K562 (cell line): Measurements from ENCODE around the gene NECTIN1. TPM values are rescaled to one million over a fixed set of nuclear protein-coding genes. Genes with fewer than 3 reads are reported as not detected.

Source experiments
- ATAC-seq: fragments of 200-7000 bp; cut with Tn5 transposase; 3 replicates; pipeline ENCODE4 v1.9.1; 2020; ENCODE audit warnings: moderate library complexity
- BruUV-seq: library from RNA; stranded (reverse); fragments of 400-500 nt; replicated peaks from 2 replicates; lab custom pipeline; 2021; lab: Mats Ljungman, UMichigan
- CTCF ChIA-PET: fragments of 300-600 bp; formaldehyde crosslinking; extraction: SDS; loops from one replicate; lab custom pipeline; 2021; ENCODE audit warnings: low intra/inter-chr PET ratio; lab: Yijun Ruan, JAX
- POLR2A ChIA-PET: fragments of 300-600, 350-650 bp; sonication (Branson Sonifier 250); formaldehyde crosslinking; extraction: SDS; loops from one replicate; lab custom pipeline; 2021; ENCODE audit warnings: antibody characterized with exemption, inconsistent platforms; lab: Yijun Ruan, JAX
- DNase-seq, 4 experiments: peaks; one replicate each; pipeline versions ENCODE4 v3.0.0 to v3.0.0-alpha.2; 2011 to 2018; ENCODE audit warnings: low spot score in 3 of 4, mixed read lengths in 3 of 4; ENCODE audit errors: extremely low read depth in 1 of 4
- FAIRE-seq: peaks from 2 replicates; lab custom pipeline; 2011; peaks lifted over from hg19 to GRCh38; lab: Jason Lieb, UNC
- H2AFZ ChIP-seq: 2 replicates; pipeline ENCODE4 v1.6.0; 2011; ENCODE audit warnings: low read depth, low read length, control low read depth, inconsistent platforms
- H3K27ac ChIP-seq: fragments of 200-600 bp; 3 replicates; pipeline ENCODE4 v1.8.0; 2011; ENCODE audit warnings: low read depth, mild to moderate bottlenecking, control low read depth, inconsistent platforms, low read length, moderate library complexity, mixed read lengths; ENCODE audit errors: extremely low read depth
- H3K27me3 ChIP-seq, 2 experiments: fragments of 300-600 bp in 1 of 2; 2 replicates in 1 of 2; 3 replicates in 1 of 2; pipeline versions ENCODE4 v1.6.0 to v1.8.0; 2011; ENCODE audit warnings: inconsistent platforms in 2 of 2, low read length in 2 of 2, mild to moderate bottlenecking in 1 of 2, mixed read lengths in 1 of 2, moderate library complexity in 1 of 2; ENCODE audit not compliant: control insufficient read depth in 2 of 2, insufficient read depth in 2 of 2
- H3K36me3 ChIP-seq: fragments of 300-600 bp; 3 replicates; pipeline ENCODE4 v1.8.0; 2011; ENCODE audit warnings: mild to moderate bottlenecking, low read length, inconsistent platforms; ENCODE audit not compliant: control insufficient read depth, insufficient read depth
- H3K4me1 ChIP-seq, 2 experiments: fragments of 200-600 bp in 1 of 2; replicated peaks in 1 of 2; 2 replicates in 1 of 2; 3 replicates in 1 of 2; pipeline versions ENCODE4 v1.5.1 to v1.8.0; 2011; ENCODE audit warnings: inconsistent platforms in 2 of 2, low read length in 2 of 2, mild to moderate bottlenecking in 1 of 2, mixed read lengths in 1 of 2, moderate library complexity in 1 of 2; ENCODE audit not compliant: control insufficient read depth in 2 of 2, insufficient read depth in 2 of 2
- H3K4me2 ChIP-seq: 2 replicates; pipeline ENCODE4 v1.6.1; 2011; ENCODE audit warnings: low read length, control low read depth, inconsistent platforms, mixed read lengths; ENCODE audit not compliant: insufficient read depth
- H3K4me3 ChIP-seq: fragments of 200-600 bp; sonication (generic), shearing (Covaris generic); 2 replicates; pipeline ENCODE4 v1.5.1; 2016; ENCODE audit warnings: control low read depth, inconsistent platforms
- H3K79me2 ChIP-seq: fragments of 200-600 bp; 3 replicates; pipeline ENCODE4 v1.8.0; 2011; ENCODE audit warnings: low read length, inconsistent platforms; ENCODE audit not compliant: control insufficient read depth, insufficient read depth
- H3K9ac ChIP-seq, 2 experiments: 2 replicates each; pipeline versions ENCODE4 v1.6.0 to v1.6.1; 2011; ENCODE audit warnings: low read depth in 2 of 2, low read length in 2 of 2, control low read depth in 1 of 2, inconsistent platforms in 1 of 2, mild to moderate bottlenecking in 1 of 2, mixed read lengths in 1 of 2; ENCODE audit not compliant: insufficient read depth in 1 of 2
- H3K9me1 ChIP-seq: one replicate; pipeline ENCODE4 v1.6.0; 2011; ENCODE audit warnings: inconsistent platforms, mild to moderate bottlenecking, low read length, moderate library complexity; ENCODE audit not compliant: control insufficient read depth, insufficient read depth
- H3K9me3 ChIP-seq: replicated peaks from 2 replicates; pipeline ENCODE4 v1.5.1; 2011; ENCODE audit warnings: low read depth, low read length, inconsistent platforms; ENCODE audit not compliant: control insufficient read depth, insufficient read depth
- H4K20me1 ChIP-seq: replicated peaks from 2 replicates; pipeline ENCODE4 v1.6.1; 2011; ENCODE audit warnings: low read length, inconsistent platforms, mixed read lengths; ENCODE audit not compliant: control insufficient read depth, insufficient read depth
- FOXA1 ChIP-seq: fragments of 450-650 bp; IDR thresholded peaks from 2 replicates; pipeline ENCODE4 v1.6.1; 2016; ENCODE audit warnings: mild to moderate bottlenecking, borderline replicate concordance
- FUS ChIP-seq: fragments of 200-400 bp; formaldehyde crosslinking; optimal IDR thresholded peaks from 2 replicates; pipeline ENCODE3; 2017; ENCODE audit warnings: low read depth, low read length
- HOXB6 ChIP-seq: fragments of 250-450 bp; sonication (Bioruptor Pico); IDR thresholded peaks from 2 replicates; pipeline ENCODE4 v1.5.1; 2022; ENCODE audit warnings: mild to moderate bottlenecking, borderline replicate concordance
- LARP7 ChIP-seq: fragments of 450-650 bp; IDR thresholded peaks from 2 replicates; pipeline ENCODE4 v1.6.1; 2016
- MCM5 ChIP-seq: fragments of 450-650 bp; IDR thresholded peaks from 2 replicates; pipeline ENCODE4 v1.6.1; 2016; ENCODE audit warnings: low read depth
- NR2F6 ChIP-seq: fragments of 450-650 bp; formaldehyde crosslinking; IDR thresholded peaks from 2 replicates; pipeline ENCODE4 v1.4.0; 2020; ENCODE audit warnings: mild to moderate bottlenecking
- OTX1 ChIP-seq: fragments of 450-650 bp; formaldehyde crosslinking; IDR thresholded peaks from 2 replicates; pipeline ENCODE4 v1.4.0; 2022; ENCODE audit warnings: mild to moderate bottlenecking
- RUNX1 ChIP-seq: sonication (generic); IDR thresholded peaks from 2 replicates; pipeline ENCODE4 v1.6.1; 2016; ENCODE audit warnings: antibody characterized with exemption, low read depth
- SIN3B ChIP-seq: fragments of 450-650 bp; IDR thresholded peaks from 2 replicates; pipeline ENCODE4 v1.6.1; 2017; ENCODE audit warnings: low read depth, mild to moderate bottlenecking, moderate library complexity
- SMARCA4 ChIP-seq: fragments of 450-650 bp; IDR thresholded peaks from 2 replicates; pipeline ENCODE4 v1.6.1; 2016
- SNIP1 ChIP-seq: fragments of 450-650 bp; IDR thresholded peaks from 2 replicates; pipeline ENCODE4 v1.7.1; 2017; ENCODE audit warnings: low read depth, mild to moderate bottlenecking
- SRSF3 ChIP-seq: fragments of 200-400 bp; formaldehyde crosslinking; IDR thresholded peaks from 2 replicates; pipeline ENCODE4 v1.6.1; 2016; ENCODE audit warnings: mild to moderate bottlenecking, low read length, moderate library complexity; ENCODE audit not compliant: insufficient read depth
- TAL1 ChIP-seq: fragments of 450-650 bp; IDR thresholded peaks from 2 replicates; pipeline ENCODE4 v1.6.1; 2016; ENCODE audit warnings: mild to moderate bottlenecking
- TRIM28 ChIP-seq: fragments of 450-650 bp; IDR thresholded peaks from 2 replicates; pipeline ENCODE4 v1.6.1; 2017
- ZBTB8A ChIP-seq: fragments of 450-650 bp; IDR thresholded peaks from 2 replicates; pipeline ENCODE4 v1.6.1; 2018; ENCODE audit warnings: mild to moderate bottlenecking, moderate library complexity; ENCODE audit not compliant: partially characterized antibody
- ZNF57 ChIP-seq: fragments of 450-650 bp; formaldehyde crosslinking; IDR thresholded peaks from 2 replicates; pipeline ENCODE4 v1.4.0; 2020; ENCODE audit warnings: mild to moderate bottlenecking, moderate library complexity
- WGBS: fragments of 100-300 bp; shearing (Covaris generic); methylation state at CpG from one replicate; pipeline ENCODE4 v1.1.6; 2016; ENCODE audit warnings: low coverage, mixed read lengths; ENCODE audit not compliant: insufficient coverage; ENCODE audit errors: missing lambda C conversion rate; 5-methylcytosine and 5-hydroxymethylcytosine counted together
- in situ Hi-C: fragments of 300-500 bp; cut with MboI; formaldehyde crosslinking; loops from 4 replicates; pipeline ENCODE4 v1.15.0; 2018; ENCODE audit warnings: inconsistent platforms, mixed read lengths
- intact Hi-C: fragments of 100-400 bp; cut with micrococcal nuclease; formaldehyde crosslinking; loops from 2 replicates; pipeline ENCODE4 v1.14.2; 2022
- polyA plus RNA-seq, 8 experiments: library from polyadenylated mRNA; depleted of rRNA in 4 of 8; stranded (reverse) in 5 of 8; unstranded in 3 of 8; fragments of >200 nt; fragmentation: Nextera tagmentation in 2 of 8; fragmentation: Illumina TruSeq in 1 of 8; extraction: Ambion mirVana in 2 of 8; extraction: Trizol in 1 of 8; gene quantifications; 2 replicates each; pipeline versions ENCODE4 v1.2.1 to v1.2.3, GENCODE V29; 2011 to 2014; ENCODE audit warnings: inconsistent platforms in 1 of 8, missing spikeins in 1 of 8
- total RNA-seq, 7 experiments: library from RNA; depleted of rRNA in 6 of 7; stranded (reverse); fragments of >200 nt in 6 of 7; fragmentation: Illumina TruSeq in 2 of 7; extraction: Trizol in 2 of 7; gene quantifications; 2 replicates each; pipeline versions ENCODE4 v1.2.1 to v1.2.3, GENCODE V29; 2011 to 2021; ENCODE audit warnings: low replicate concordance in 1 of 7
- TF ChIP-seq, protein P1 (sequence below): sonication (generic); formaldehyde crosslinking; IDR thresholded peaks from 2 replicates; pipeline ENCODE4 v1.8.0; 2022; ENCODE audit warnings: mild to moderate bottlenecking, low read depth, missing genetic modification reagents
- TF ChIP-seq, protein P2 (sequence below): fragments of 250-450 bp; sonication (Bioruptor Pico); IDR thresholded peaks from 2 replicates; pipeline ENCODE4 v1.4.0; 2020; ENCODE audit warnings: mild to moderate bottlenecking, moderate library complexity, borderline replicate concordance
- TF ChIP-seq, protein P3 (sequence below): fragments of 200-800 bp; sonication (Bioruptor generic); IDR thresholded peaks from 2 replicates; pipeline ENCODE4 v1.6.1; 2017; ENCODE audit warnings: missing genetic modification characterization, missing compliant biosample characterization

NECTIN1 gene
- total and polyA plus RNA-seq, 9 of the 15 experiments (the other 6 are each of a cell fraction or from before 2014, with no cell fraction given): 0.09 to 0.53 (median 0.23) TPM; not detected in 2

DNA sequence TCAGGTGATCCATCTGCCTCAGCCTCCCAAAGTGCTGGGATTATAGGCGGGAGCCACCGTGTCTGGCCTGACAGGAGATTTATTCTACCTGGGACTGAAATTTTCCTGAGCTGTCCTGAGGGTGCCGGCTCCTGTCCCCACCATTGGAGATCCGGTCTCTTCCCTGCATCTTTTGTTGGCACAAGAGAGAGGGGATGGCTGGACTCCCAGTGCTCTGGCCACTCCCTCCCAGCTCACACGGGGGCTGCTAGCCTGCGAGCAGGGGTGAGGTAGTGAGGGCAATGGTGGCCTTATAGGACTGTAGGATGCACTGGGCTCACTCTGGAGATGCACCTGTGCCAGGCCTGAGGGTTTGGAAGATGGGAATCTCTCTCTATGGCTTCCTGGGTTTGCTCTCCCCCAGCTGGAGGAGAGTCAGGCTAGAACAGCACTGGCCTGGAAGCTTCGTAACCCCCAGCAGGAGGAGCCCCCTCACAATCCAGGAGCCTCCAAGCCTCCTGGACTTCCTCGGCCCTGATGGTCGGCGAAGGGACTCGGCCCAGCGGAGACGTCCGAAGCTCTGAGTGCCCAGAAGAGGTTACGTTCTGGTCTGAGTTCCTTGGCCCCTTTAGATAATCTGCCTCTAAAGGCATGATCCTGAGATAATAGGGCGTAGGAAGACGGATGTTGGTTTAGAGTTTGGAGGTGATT, 106.4 kb downstream of the NECTIN1 start (continued):
- TF ChIP-seq, protein P1, sequence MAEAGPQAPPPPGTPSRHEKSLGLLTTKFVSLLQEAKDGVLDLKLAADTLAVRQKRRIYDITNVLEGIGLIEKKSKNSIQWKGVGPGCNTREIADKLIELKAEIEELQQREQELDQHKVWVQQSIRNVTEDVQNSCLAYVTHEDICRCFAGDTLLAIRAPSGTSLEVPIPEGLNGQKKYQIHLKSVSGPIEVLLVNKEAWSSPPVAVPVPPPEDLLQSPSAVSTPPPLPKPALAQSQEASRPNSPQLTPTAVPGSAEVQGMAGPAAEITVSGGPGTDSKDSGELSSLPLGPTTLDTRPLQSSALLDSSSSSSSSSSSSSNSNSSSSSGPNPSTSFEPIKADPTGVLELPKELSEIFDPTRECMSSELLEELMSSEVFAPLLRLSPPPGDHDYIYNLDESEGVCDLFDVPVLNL (CRISPR knock-in tag): no peak

DNA sequence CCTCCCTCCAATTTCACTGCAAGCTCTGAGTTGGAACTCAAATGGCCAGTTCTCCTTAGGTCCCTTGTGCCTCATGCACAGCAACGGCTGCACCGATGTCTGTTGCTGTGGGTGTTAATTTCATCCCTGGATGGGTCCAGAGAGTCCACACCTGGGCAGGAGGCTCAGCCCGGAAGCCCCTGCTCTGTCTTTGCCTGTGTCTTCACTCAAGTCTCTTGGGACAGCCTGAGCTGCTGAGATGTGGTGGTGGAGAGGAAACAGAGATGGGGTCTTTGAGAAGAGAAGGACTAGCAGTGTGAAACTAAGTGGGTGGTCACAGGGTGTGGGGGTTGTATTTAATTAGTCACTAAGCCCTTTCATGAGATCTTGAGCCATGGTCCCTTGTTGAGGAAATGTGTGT, 109.3 kb downstream of the NECTIN1 start:
- ATAC-seq (no peak), FAIRE-seq (no peak), DNase-seq (no peak)
- Histone ChIP-seq H3K9ac (no peak overlapping the region), H3K4me2 (no peak overlapping the region), H3K9me1 (no peaks in the 10 kb centered on the region), H3K4me1 (peaks cover 0 to 12% of the 10 kb centered on the region in 2 experiments; a peak in 2 of 5 replicates), H2AFZ (no peak overlapping the region), H3K9me3 (no peaks in the 10 kb centered on the region), H3K27me3 (peaks cover 17 to 54% of the 10 kb centered on the region in 2 experiments; a peak in 4 of 5 replicates), H3K79me2 (no peaks in the 10 kb centered on the region), H4K20me1 (peaks cover 8% of the 10 kb centered on the region; the same call in 1 of the 2 replicates), H3K27ac (no peak overlapping the region)
- WGBS: 3% methylated on average over 3 of the region's 3 CpGs
- BruUV-seq: no TSS peak
- intact Hi-C loops (no loop called here), in situ Hi-C loops (no loop called here)
- CTCF ChIA-PET: no interaction called here
- TF ChIP-seq FUS (no peak), FOXA1 (no peak), SNIP1 (no peak), RUNX1 (no peak), TRIM28 (no peak), SMARCA4 (no peak), OTX1 (no peak), MCM5 (no peak), ZNF57 (CRISPR knock-in tag) (no peak), SIN3B (no peak), NR2F6 (CRISPR knock-in tag) (no peak), SRSF3 (no peak), LARP7 (no peak), ZBTB8A (no peak), TAL1 (no peak), HOXB6 (CRISPR knock-in tag) (no peak)
- TF ChIP-seq, protein P2, sequence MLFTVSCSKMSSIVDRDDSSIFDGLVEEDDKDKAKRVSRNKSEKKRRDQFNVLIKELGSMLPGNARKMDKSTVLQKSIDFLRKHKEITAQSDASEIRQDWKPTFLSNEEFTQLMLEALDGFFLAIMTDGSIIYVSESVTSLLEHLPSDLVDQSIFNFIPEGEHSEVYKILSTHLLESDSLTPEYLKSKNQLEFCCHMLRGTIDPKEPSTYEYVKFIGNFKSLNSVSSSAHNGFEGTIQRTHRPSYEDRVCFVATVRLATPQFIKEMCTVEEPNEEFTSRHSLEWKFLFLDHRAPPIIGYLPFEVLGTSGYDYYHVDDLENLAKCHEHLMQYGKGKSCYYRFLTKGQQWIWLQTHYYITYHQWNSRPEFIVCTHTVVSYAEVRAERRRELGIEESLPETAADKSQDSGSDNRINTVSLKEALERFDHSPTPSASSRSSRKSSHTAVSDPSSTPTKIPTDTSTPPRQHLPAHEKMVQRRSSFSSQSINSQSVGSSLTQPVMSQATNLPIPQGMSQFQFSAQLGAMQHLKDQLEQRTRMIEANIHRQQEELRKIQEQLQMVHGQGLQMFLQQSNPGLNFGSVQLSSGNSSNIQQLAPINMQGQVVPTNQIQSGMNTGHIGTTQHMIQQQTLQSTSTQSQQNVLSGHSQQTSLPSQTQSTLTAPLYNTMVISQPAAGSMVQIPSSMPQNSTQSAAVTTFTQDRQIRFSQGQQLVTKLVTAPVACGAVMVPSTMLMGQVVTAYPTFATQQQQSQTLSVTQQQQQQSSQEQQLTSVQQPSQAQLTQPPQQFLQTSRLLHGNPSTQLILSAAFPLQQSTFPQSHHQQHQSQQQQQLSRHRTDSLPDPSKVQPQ: no peak
- TF ChIP-seq, protein P3, sequence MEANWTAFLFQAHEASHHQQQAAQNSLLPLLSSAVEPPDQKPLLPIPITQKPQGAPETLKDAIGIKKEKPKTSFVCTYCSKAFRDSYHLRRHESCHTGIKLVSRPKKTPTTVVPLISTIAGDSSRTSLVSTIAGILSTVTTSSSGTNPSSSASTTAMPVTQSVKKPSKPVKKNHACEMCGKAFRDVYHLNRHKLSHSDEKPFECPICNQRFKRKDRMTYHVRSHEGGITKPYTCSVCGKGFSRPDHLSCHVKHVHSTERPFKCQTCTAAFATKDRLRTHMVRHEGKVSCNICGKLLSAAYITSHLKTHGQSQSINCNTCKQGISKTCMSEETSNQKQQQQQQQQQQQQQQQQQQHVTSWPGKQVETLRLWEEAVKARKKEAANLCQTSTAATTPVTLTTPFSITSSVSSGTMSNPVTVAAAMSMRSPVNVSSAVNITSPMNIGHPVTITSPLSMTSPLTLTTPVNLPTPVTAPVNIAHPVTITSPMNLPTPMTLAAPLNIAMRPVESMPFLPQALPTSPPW (CRISPR knock-in tag): no peak
- TF ChIP-seq, all 486 proteins: peak for 0
- no peak overlapping the region for H3K4me3 ChIP-seq
- POLR2A ChIA-PET: no interaction called here
- H3K36me3 ChIP-seq: no peaks in the 10 kb centered on the region
